Measurements from ENCODE around the gene ENTPD6. TPM values are rescaled to one million over a fixed set of nuclear protein-coding genes. Genes with fewer than 3 reads are reported as not detected.

ENTPD6 gene
- 10 to 100 TPM; 68.8 to 69.8 TPM for total RNA-seq
- 100 to 1,000 TPM in 1 of 2 donors, 10 to 100 TPM in 1; 25.5 to 111 TPM for polyA plus RNA-seq
- long read RNA-seq, donor 1, transcript ENTPD6-201 (14 exons, 2,708 nt) = major isoform, 32 of 233 reads
- long read RNA-seq, donor 1, transcript ENTPD6-202 (15 exons, 2,766 nt) = minor isoform, 16 of 233 reads
- long read RNA-seq, donor 1, transcript ENTPD6-203 (15 exons, 2,750 nt) = minor isoform, 23 of 233 reads
- long read RNA-seq, donor 1, transcript ENTPD6-217 (4 exons, 2,588 nt) = minor isoform, 5 of 233 reads
- long read RNA-seq, donor 1, partial matches to known transcripts = 38 of 233 reads
- long read RNA-seq, donor 1, other reads (novel, unspliced or antisense) = 118 of 233 reads
- long read RNA-seq, donor 2, partial matches to known transcripts = 5 of 43 reads
- long read RNA-seq, donor 2, other reads (novel, unspliced or antisense) = 26 of 43 reads

GRCh38 chr20:25195014-25195961 is at the start of gene ENTPD6:
ENTPD6 (plus strand) TSS chr20:25195712; CDS start chr20:25206537, 10,825 bp downstream.
- H3K27me3 ChIP-seq (ENCODE audit: control insufficient read depth in 1 of 2, insufficient read depth in 2 of 2, low read length in 1 of 2) = no peaks in the 10 kb centered on the region
- WGBS, 2 donors = 7 to 11% methylated on average over 42 to 75 of the region's 75 CpGs
- ATAC-seq (ENCODE audit: low FRiP score) (peak; percentile 97), DNase-seq (peak; percentile 95 to 97)
- no peaks in the 10 kb centered on the region for H3K9me3 ChIP-seq (ENCODE audit: control insufficient read depth, low read length)
- H3K27ac ChIP-seq (ENCODE audit: low read depth in 1 of 2, low read length in 2 of 2) = peak within 1 kb of the TSS in 1 of 2 donors; percentile 43
- H3K4me3 ChIP-seq (ENCODE audit: low read length in 2 of 2) = peak within 1 kb of the TSS; percentile 69 to 77
- H3K36me3 ChIP-seq (ENCODE audit: control insufficient read depth in 1 of 2, insufficient read depth in 2 of 2, low read length in 1 of 2) = no peaks in the 10 kb centered on the region
- peaks cover 0 to 3% of the 10 kb centered on the region in 2 donors for H3K4me1 ChIP-seq (ENCODE audit: control insufficient read depth in 1 of 2, insufficient read depth in 2 of 2, low read length in 2 of 2)
- intact Hi-C loops (cut with DNase I) = loop anchor here (2.0 to 10.0 kb wide), 4 partner anchors 54 to 203 kb away; partner anchors contain the start of genes APMAP (in 2 of the 2), ABHD12 (in 1 of the 2) and PYGB (in 1 of the 2)

- ATAC-seq (ENCODE audit: low FRiP score) (no peak), DNase-seq (no peak)
- Histone ChIP-seq H3K36me3 (ENCODE audit: control insufficient read depth in 1 of 2, insufficient read depth in 2 of 2, low read length in 1 of 2) (no peaks in the 10 kb centered on the region), H3K27ac (ENCODE audit: low read depth in 1 of 2, low read length in 2 of 2) (no peak overlapping the region), H3K4me1 (ENCODE audit: control insufficient read depth in 1 of 2, insufficient read depth in 2 of 2, low read length in 2 of 2) (no peaks in the 10 kb centered on the region), H3K4me3 (ENCODE audit: low read length in 2 of 2) (no peak overlapping the region), H3K27me3 (ENCODE audit: control insufficient read depth in 1 of 2, insufficient read depth in 2 of 2, low read length in 1 of 2) (no peaks in the 10 kb centered on the region), H3K9me3 (ENCODE audit: control insufficient read depth, low read length) (no peaks in the 10 kb centered on the region)
- intact Hi-C loops (cut with DNase I) = no loop called here
- WGBS, 2 donors = 90 to 91% methylated on average over 8 of the region's 8 CpGs
These were observed 48.5 kb upstream of the ENTPD6 start for GRCh38 chr20:25146976-25147375.

- H3K27ac ChIP-seq (ENCODE audit: low read depth in 1 of 2, low read length in 2 of 2) = no peak overlapping the region
- no peaks in the 10 kb centered on the region for H3K27me3 ChIP-seq (ENCODE audit: control insufficient read depth in 1 of 2, insufficient read depth in 2 of 2, low read length in 1 of 2)
- no peak for DNase-seq
- WGBS, 2 donors = 92 to 93% methylated on average over 15 of the region's 15 CpGs
- no peaks in the 10 kb centered on the region for H3K4me1 ChIP-seq (ENCODE audit: control insufficient read depth in 1 of 2, insufficient read depth in 2 of 2, low read length in 2 of 2)
- intact Hi-C loops (cut with DNase I) = no loop called here
- H3K36me3 ChIP-seq (ENCODE audit: control insufficient read depth in 1 of 2, insufficient read depth in 2 of 2, low read length in 1 of 2) = no peaks in the 10 kb centered on the region
- H3K9me3 ChIP-seq (ENCODE audit: control insufficient read depth, low read length) = no peaks in the 10 kb centered on the region
- H3K4me3 ChIP-seq (ENCODE audit: low read length in 2 of 2) = no peak overlapping the region
- no peak for ATAC-seq (ENCODE audit: low FRiP score)
These were observed 47.8 kb upstream of the ENTPD6 start for GRCh38 chr20:25147716-25148115.

- Histone ChIP-seq H3K27ac (ENCODE audit: low read depth in 1 of 2, low read length in 2 of 2) (no peak overlapping the region), H3K9me3 (ENCODE audit: control insufficient read depth, low read length) (no peaks in the 10 kb centered on the region), H3K4me1 (ENCODE audit: control insufficient read depth in 1 of 2, insufficient read depth in 2 of 2, low read length in 2 of 2) (no peaks in the 10 kb centered on the region), H3K36me3 (ENCODE audit: control insufficient read depth in 1 of 2, insufficient read depth in 2 of 2, low read length in 1 of 2) (no peaks in the 10 kb centered on the region), H3K4me3 (ENCODE audit: low read length in 2 of 2) (peak overlapping the region; percentile 14 to 15), H3K27me3 (ENCODE audit: control insufficient read depth in 1 of 2, insufficient read depth in 2 of 2, low read length in 1 of 2) (no peaks in the 10 kb centered on the region)
- ATAC-seq (ENCODE audit: low FRiP score) (peak; percentile 29), DNase-seq (peak; percentile 66 to 84)
- intact Hi-C loops (cut with DNase I) = no loop called here
- WGBS, 2 donors = 7% methylated on average over 48 to 61 of the region's 61 CpGs
These were observed 47.1 kb upstream of the ENTPD6 start for GRCh38 chr20:25148181-25148981.

- ATAC-seq (ENCODE audit: low FRiP score) (peak; percentile 6), DNase-seq (no peak)
- H3K4me1 ChIP-seq (ENCODE audit: control insufficient read depth in 1 of 2, insufficient read depth in 2 of 2, low read length in 2 of 2) = no peaks in the 10 kb centered on the region
- H3K27me3 ChIP-seq (ENCODE audit: control insufficient read depth in 1 of 2, insufficient read depth in 2 of 2, low read length in 1 of 2) = no peaks in the 10 kb centered on the region
- no peaks in the 10 kb centered on the region for H3K9me3 ChIP-seq (ENCODE audit: control insufficient read depth, low read length)
- no peak overlapping the region for H3K27ac ChIP-seq (ENCODE audit: low read depth in 1 of 2, low read length in 2 of 2)
- no peaks in the 10 kb centered on the region for H3K36me3 ChIP-seq (ENCODE audit: control insufficient read depth in 1 of 2, insufficient read depth in 2 of 2, low read length in 1 of 2)
- H3K4me3 ChIP-seq (ENCODE audit: low read length in 2 of 2) = no peak overlapping the region
- intact Hi-C loops (cut with DNase I) = no loop called here
- 76 to 77% methylated on average over 17 of the region's 17 CpGs for WGBS, 2 donors
These were observed 46.3 kb upstream of the ENTPD6 start for GRCh38 chr20:25148982-25149846.

DNA sequence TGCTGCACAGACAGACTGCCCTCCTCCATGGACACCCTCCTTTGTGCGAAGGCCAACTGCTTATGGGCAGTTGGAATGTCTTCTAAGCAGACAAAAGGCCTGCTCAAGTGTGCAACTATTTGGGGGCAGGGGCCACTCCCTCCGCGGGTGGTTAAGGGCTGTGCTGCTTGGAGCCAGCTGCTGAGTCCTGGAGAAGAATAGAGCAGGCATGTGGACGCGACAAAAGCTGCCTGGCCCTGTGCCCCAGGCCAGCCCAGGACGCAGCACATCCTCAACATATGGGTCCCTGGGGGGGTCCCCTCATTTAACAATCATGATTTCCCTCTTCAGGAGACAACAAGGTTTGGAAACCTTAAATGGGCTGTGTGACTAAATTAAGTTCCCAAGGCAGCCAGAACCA is 45.5 kb upstream of the ENTPD6 start:
- H3K9me3 ChIP-seq (ENCODE audit: control insufficient read depth, low read length) = no peaks in the 10 kb centered on the region
- H3K36me3 ChIP-seq (ENCODE audit: control insufficient read depth in 1 of 2, insufficient read depth in 2 of 2, low read length in 1 of 2) = no peaks in the 10 kb centered on the region
- H3K27me3 ChIP-seq (ENCODE audit: control insufficient read depth in 1 of 2, insufficient read depth in 2 of 2, low read length in 1 of 2) = no peaks in the 10 kb centered on the region
- intact Hi-C loops (cut with DNase I) = no loop called here
- no peaks in the 10 kb centered on the region for H3K4me1 ChIP-seq (ENCODE audit: control insufficient read depth in 1 of 2, insufficient read depth in 2 of 2, low read length in 2 of 2)
- no peak overlapping the region for H3K27ac ChIP-seq (ENCODE audit: low read depth in 1 of 2, low read length in 2 of 2)
- DNase-seq (no peak), ATAC-seq (ENCODE audit: low FRiP score) (no peak)
- H3K4me3 ChIP-seq (ENCODE audit: low read length in 2 of 2) = no peak overlapping the region
- 88 to 89% methylated on average over 6 of the region's 6 CpGs for WGBS, 2 donors

DNA sequence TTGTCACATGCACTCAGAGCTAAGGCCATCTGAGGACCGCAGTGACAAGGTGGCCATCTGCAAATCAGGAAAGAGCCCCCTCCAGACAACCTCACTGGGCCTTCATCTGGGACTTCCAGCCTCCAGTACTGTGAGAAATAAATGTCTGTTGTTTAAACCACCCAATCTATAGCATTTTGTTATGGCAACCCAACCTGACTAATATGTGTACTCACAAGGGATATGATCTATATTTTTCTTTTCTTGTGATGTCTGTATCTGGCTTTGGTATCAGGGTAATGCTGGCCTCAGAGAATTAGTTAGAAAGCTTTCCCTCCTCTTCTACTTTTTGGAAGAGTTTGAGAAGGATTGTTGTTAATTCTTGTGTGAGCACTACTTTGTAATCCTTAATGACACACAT is 37.5 kb upstream of the ENTPD6 start:
- ATAC-seq (ENCODE audit: low FRiP score) = no peak

More for the DNA sequence above, 37.5 kb upstream of the ENTPD6 start:
- H3K27me3 ChIP-seq (ENCODE audit: control insufficient read depth in 1 of 2, insufficient read depth in 2 of 2, low read length in 1 of 2) = peaks cover 0 to 1% of the 10 kb centered on the region in 2 donors
- no peak for DNase-seq
- no peak overlapping the region for H3K27ac ChIP-seq (ENCODE audit: low read depth in 1 of 2, low read length in 2 of 2)
- no peak overlapping the region for H3K4me3 ChIP-seq (ENCODE audit: low read length in 2 of 2)
- 82 to 90% methylated on average over 1 of the region's 1 CpG for whole genome bisulfite sequencing, 2 donors
- H3K4me1 ChIP-seq (ENCODE audit: control insufficient read depth in 1 of 2, insufficient read depth in 2 of 2, low read length in 2 of 2) = no peaks in the 10 kb centered on the region
- H3K9me3 ChIP-seq (ENCODE audit: control insufficient read depth, low read length) = peaks cover 2% of the 10 kb centered on the region
- intact Hi-C loops (cut with DNase I) = no loop called here
- H3K36me3 ChIP-seq (ENCODE audit: control insufficient read depth in 1 of 2, insufficient read depth in 2 of 2, low read length in 1 of 2) = no peaks in the 10 kb centered on the region

Measured in aorta (tissue), 5 donors.